HL-60 (cell line): ENCODE results near the gene MIP.
A peak's percentile ranks its signal among the peaks of the same experiment; 100 is the strongest.
"Not testable (repeated sequence)": the region's sequence is repeated elsewhere in the genome, so short reads cannot be mapped to it uniquely, and the experiment has no call there.

Experiments used
- DNase-seq, 2 experiments: peaks; one replicate each; pipeline ENCODE4 v3.0.0-alpha.2; 2010 to 2020; ENCODE audit warnings: low read depth in 1 of 2, low spot score in 1 of 2
- H3K27ac ChIP-seq: fragments of 250-450 bp; sonication (Bioruptor Pico); replicated peaks from 2 replicates; pipeline ENCODE4 v1.5.1; 2020; ENCODE audit warnings: mild to moderate bottlenecking, moderate library complexity
- H3K27me3 ChIP-seq: fragments of 250-450 bp; sonication (Bioruptor Pico); 2 replicates; pipeline ENCODE4 v1.5.1; 2021; ENCODE audit warnings: mild to moderate bottlenecking, moderate library complexity; ENCODE audit not compliant: insufficient read depth, poor library complexity, severe bottlenecking
- H3K4me3 ChIP-seq: replicated peaks from 2 replicates; pipeline ENCODE4 v1.5.1; 2011; ENCODE audit warnings: mild to moderate bottlenecking, control low read depth, low read length; ENCODE audit not compliant: insufficient read depth
- CTCF ChIP-seq: IDR thresholded peaks from one replicate; pipeline ENCODE4 v1.5.1; 2011; ENCODE audit warnings: low read length, control low read depth, inconsistent platforms; ENCODE audit not compliant: insufficient read depth
- GABPA ChIP-seq: IDR thresholded peaks from 2 replicates; pipeline ENCODE4 v1.6.1; 2012; ENCODE audit warnings: low read depth
- POLR2AphosphoS5 ChIP-seq: IDR thresholded peaks from 2 replicates; pipeline ENCODE4 v1.6.1; 2012; ENCODE audit warnings: low read depth
- REST ChIP-seq: IDR thresholded peaks from 2 replicates; pipeline ENCODE4 v1.6.1; 2012; ENCODE audit warnings: low read depth; ENCODE audit not compliant: insufficient replicate concordance
- SPI1 ChIP-seq: IDR thresholded peaks from 2 replicates; pipeline ENCODE4 v1.6.1; 2012; ENCODE audit warnings: low read depth, mild to moderate bottlenecking, borderline replicate concordance

The MIP gene

GRCh38 chr12:56450241-56450640 lies 4.2 kb downstream of the MIP start:
- DNase-seq = no peak
- H3K27me3 ChIP-seq = no peaks in the 10 kb centered on the region
- H3K4me3 ChIP-seq = no peak overlapping the region
- no peak for TF ChIP-seq GABPA
- no peak for TF ChIP-seq POLR2AphosphoS5
- no peak for TF ChIP-seq CTCF
- TF ChIP-seq REST = no peak
- no peak for TF ChIP-seq SPI1
- H3K27ac ChIP-seq = no peak overlapping the region

- H3K27ac ChIP-seq = peak overlapping the region; percentile 91
- no peak for TF ChIP-seq SPI1
- no peak for TF ChIP-seq GABPA
- no peak for TF ChIP-seq POLR2AphosphoS5
- TF ChIP-seq REST = no peak
- TF ChIP-seq CTCF = no peak
- H3K27me3 ChIP-seq = no peaks in the 10 kb centered on the region
- no peak for DNase-seq
- peak overlapping the region; percentile 86 for H3K4me3 ChIP-seq
Observed at GRCh38 chr12:56449622-56449984, 4.9 kb downstream of the MIP start.

GRCh38 chr12:56448860-56449621 lies 5.4 kb downstream of the MIP start, which contains the start of gene TIMELESS:
Gene TIMELESS (minus strand): TSS chr12:56449426. CDS start chr12:56434170, 15,256 bp downstream.
- TF ChIP-seq POLR2AphosphoS5 = peak; percentile 43; the same call in 1 of the 2 replicates
- no peak for TF ChIP-seq GABPA
- TF ChIP-seq SPI1 = peak; percentile 71
- no peak for TF ChIP-seq REST
- TF ChIP-seq CTCF = no peak
- H3K27ac ChIP-seq = peak within 1 kb of the TSS; percentile 91
- peak within 1 kb of the TSS; percentile 86 for H3K4me3 ChIP-seq
- H3K27me3 ChIP-seq = no peaks in the 10 kb centered on the region
- peak; percentile 75 to 92 for DNase-seq

DNA sequence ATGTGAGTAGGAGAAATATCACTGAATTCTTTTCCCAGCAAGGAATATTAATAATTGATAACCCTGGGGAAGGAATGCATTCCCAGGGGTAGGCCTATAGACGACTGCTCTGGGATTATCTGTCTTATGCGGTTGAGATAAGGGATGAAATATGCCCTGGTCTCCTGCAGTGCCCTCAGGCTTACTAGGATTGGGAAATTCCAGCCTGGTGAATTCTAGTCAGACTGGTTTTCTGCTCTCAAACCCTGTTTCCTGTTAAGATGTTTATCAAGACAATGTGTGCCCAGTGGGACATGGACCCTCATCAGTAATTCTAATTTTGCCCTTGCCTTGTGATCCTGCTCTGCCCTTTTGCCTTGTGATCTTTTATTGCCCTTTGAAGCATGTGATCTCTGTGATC lies 11.2 kb downstream of the MIP start:
- not testable (repeated sequence) for DNase-seq, H3K27me3 ChIP-seq, H3K4me3 ChIP-seq, H3K27ac ChIP-seq
